Measurements from ENCODE around the gene GCA.
A peak's percentile ranks its signal among the peaks of the same experiment; 100 is the strongest.

GCA gene

GRCh38 chr2:162390801-162391200, 46.9 kb downstream of the GCA start:
- DNase-seq (ENCODE audit: low read depth), result no peak
- no peak overlapping the region for H3K4me3 ChIP-seq (ENCODE audit: control insufficient read depth, low read depth, low read length)
- TF ChIP-seq CTCF (conservative IDR thresholded peaks at IDR 0.05; ENCODE audit: control insufficient read depth, insufficient read depth, low read depth, low read length), result no peak

- H3K4me3 ChIP-seq (ENCODE audit: control insufficient read depth, low read depth, low read length), result no peak overlapping the region
- no peak for DNase-seq (ENCODE audit: low read depth)
- TF ChIP-seq CTCF (conservative IDR thresholded peaks at IDR 0.05; ENCODE audit: control insufficient read depth, insufficient read depth, low read depth, low read length), result no peak
These were observed 56.4 kb downstream of the GCA start for GRCh38 chr2:162400336-162400735.

GRCh38 chr2:162401871-162402270, 57.9 kb downstream of the GCA start:
- TF ChIP-seq CTCF (conservative IDR thresholded peaks at IDR 0.05; ENCODE audit: control insufficient read depth, insufficient read depth, low read depth, low read length), result no peak
- DNase-seq (ENCODE audit: low read depth), result no peak

GRCh38 chr2:162403884-162404283, 60.0 kb downstream of the GCA start:
- peak; percentile 69 for DNase-seq (ENCODE audit: low read depth)

More at GRCh38 chr2:162401871-162402270, 57.9 kb downstream of the GCA start:
- no peak overlapping the region for H3K4me3 ChIP-seq (ENCODE audit: control insufficient read depth, low read depth, low read length)

More at GRCh38 chr2:162403884-162404283, 60.0 kb downstream of the GCA start:
- H3K4me3 ChIP-seq (ENCODE audit: control insufficient read depth, low read depth, low read length), result no peak overlapping the region
- TF ChIP-seq CTCF (conservative IDR thresholded peaks at IDR 0.05; ENCODE audit: control insufficient read depth, insufficient read depth, low read depth, low read length), result no peak

Data from fibroblast of mammary gland (primary cell).